SK-N-SH (cell line): ENCODE measurements around the gene METTL4. TPM values are rescaled to one million over a fixed set of nuclear protein-coding genes. Genes with fewer than 3 reads are reported as not detected.

Experiments
- CTCF ChIA-PET: fragments of 300-600, 350-600 bp; formaldehyde crosslinking; extraction: SDS; loops from one replicate; lab custom pipeline; 2021; lab: Yijun Ruan, JAX
- POLR2A ChIA-PET: fragments of 350-600 bp; sonication (Branson Sonifier 250); formaldehyde crosslinking; extraction: SDS; loops from one replicate; lab custom pipeline; 2020; ENCODE audit warnings: antibody characterized with exemption, inconsistent platforms; lab: Yijun Ruan, JAX
- DNase-seq: peaks from one replicate; pipeline ENCODE4 v3.0.0; 2012
- H2AFZ ChIP-seq: fragments of 200-600 bp; sonication (generic); 2 replicates; pipeline ENCODE4 v1.8.1; 2016; ENCODE audit warnings: antibody characterized with exemption, mild to moderate bottlenecking, low read depth
- H3F3A ChIP-seq: fragments of 200-600 bp; sonication (generic); replicated peaks from 2 replicates; pipeline ENCODE3; 2016; ENCODE audit warnings: antibody characterized with exemption, mild to moderate bottlenecking; ENCODE audit not compliant: insufficient read depth
- H3K27ac ChIP-seq, 2 experiments: fragments of 200-500 bp in 1 of 2; fragments of 200-600 bp in 1 of 2; sonication (Bioruptor generic) in 1 of 2; sonication (generic), shearing (Covaris generic) in 1 of 2; 2 replicates each; pipeline versions ENCODE4 v1.5.1 to v1.6.1; 2014 to 2016; ENCODE audit warnings: low read depth in 2 of 2, inconsistent platforms in 1 of 2, low read length in 1 of 2, mild to moderate bottlenecking in 1 of 2, mixed read lengths in 1 of 2
- H3K27me3 ChIP-seq: fragments of 200-600 bp; sonication (generic), shearing (Covaris generic); 2 replicates; pipeline ENCODE4 v1.6.1; 2016; ENCODE audit warnings: mixed run types; ENCODE audit not compliant: insufficient read depth
- H3K36me3 ChIP-seq, 2 experiments: fragments of 200-500 bp in 1 of 2; fragments of 200-600 bp in 1 of 2; sonication (Bioruptor generic) in 1 of 2; sonication (generic) in 1 of 2; replicated peaks in 1 of 2; 2 replicates each; pipeline versions ENCODE3 to v1.5.1; 2014 to 2016; ENCODE audit warnings: low read length in 1 of 2, mild to moderate bottlenecking in 1 of 2; ENCODE audit not compliant: insufficient read depth in 2 of 2, control insufficient read depth in 1 of 2
- H3K4me1 ChIP-seq, 2 experiments: fragments of 200-500 bp in 1 of 2; fragments of 200-600 bp in 1 of 2; sonication (Bioruptor generic) in 1 of 2; sonication (generic), shearing (Covaris generic) in 1 of 2; 2 replicates each; pipeline versions ENCODE4 v1.5.1 to v1.6.1; 2014 to 2016; ENCODE audit warnings: low read depth in 1 of 2, low read length in 1 of 2, mixed run types in 1 of 2; ENCODE audit not compliant: insufficient read depth in 2 of 2, control insufficient read depth in 1 of 2
- H3K4me2 ChIP-seq: fragments of 200-600 bp; sonication (generic), shearing (Covaris generic); 2 replicates; pipeline ENCODE4 v1.6.1; 2017; ENCODE audit warnings: mixed run types
- H3K4me3 ChIP-seq, 2 experiments: fragments of 200-500 bp in 1 of 2; fragments of 200-600 bp in 1 of 2; sonication (Bioruptor generic) in 1 of 2; sonication (generic), shearing (Covaris generic) in 1 of 2; 2 replicates each; pipeline versions ENCODE4 v1.5.1 to v1.8.1; 2014 to 2016; ENCODE audit warnings: low read depth in 2 of 2, inconsistent platforms in 1 of 2, low read length in 1 of 2, mild to moderate bottlenecking in 1 of 2, mixed read lengths in 1 of 2, moderate library complexity in 1 of 2
- H3K79me2 ChIP-seq: fragments of 200-600 bp; sonication (generic); 2 replicates; pipeline ENCODE4 v1.8.1; 2017; ENCODE audit warnings: mild to moderate bottlenecking; ENCODE audit not compliant: insufficient read depth
- H3K9ac ChIP-seq: fragments of 200-600 bp; sonication (generic); 2 replicates; pipeline ENCODE4 v1.6.1; 2017; ENCODE audit warnings: mixed run types
- H3K9me2 ChIP-seq: fragments of 200-600 bp; sonication (generic); 2 replicates; pipeline ENCODE4 v1.6.1; 2017; ENCODE audit warnings: mixed run types
- H3K9me3 ChIP-seq: fragments of 200-600 bp; sonication (generic); 2 replicates; pipeline ENCODE4 v1.6.1; 2017; ENCODE audit warnings: mixed run types, mild to moderate bottlenecking, moderate library complexity
- H4K20me1 ChIP-seq: fragments of 200-600 bp; sonication (generic); 2 replicates; pipeline ENCODE4 v1.6.1; 2017; ENCODE audit warnings: mild to moderate bottlenecking, mixed run types; ENCODE audit not compliant: insufficient read depth
- CHD2 ChIP-seq: fragments of 150-350 bp; IDR thresholded peaks from 2 replicates; pipeline ENCODE4 v1.6.1; 2018; ENCODE audit warnings: low read length; ENCODE audit not compliant: partially characterized antibody
- ELF1 ChIP-seq: IDR thresholded peaks from 2 replicates; pipeline ENCODE4 v1.4.0; 2012
- EP300 ChIP-seq, 2 experiments: IDR thresholded peaks; 2 replicates each; pipeline versions ENCODE4 v1.4.0 to v1.6.1; 2012; ENCODE audit warnings: borderline replicate concordance in 1 of 2, low read depth in 1 of 2, low read length in 1 of 2
- FOXJ3 ChIP-seq: sonication (generic); formaldehyde crosslinking; IDR thresholded peaks from 2 replicates; pipeline ENCODE4 v1.5.1; 2020; ENCODE audit warnings: mild to moderate bottlenecking, missing genetic modification reagents
- FOXM1 ChIP-seq: IDR thresholded peaks from 2 replicates; pipeline ENCODE4 v1.4.0; 2012; ENCODE audit warnings: low read depth, mild to moderate bottlenecking
- GABPA ChIP-seq: IDR thresholded peaks from 2 replicates; pipeline ENCODE4 v1.4.0; 2012; ENCODE audit warnings: low read depth, mild to moderate bottlenecking
- GATA2 ChIP-seq: sonication (generic); formaldehyde crosslinking; IDR thresholded peaks from 2 replicates; pipeline ENCODE4 v1.5.0; 2020; ENCODE audit warnings: mild to moderate bottlenecking, missing genetic modification reagents
- NFIC ChIP-seq: IDR thresholded peaks from 2 replicates; pipeline ENCODE4 v1.4.0; 2012; ENCODE audit warnings: borderline replicate concordance
- NRF1 ChIP-seq: IDR thresholded peaks from 2 replicates; pipeline ENCODE4 v1.6.1; 2012; ENCODE audit warnings: low read depth, mild to moderate bottlenecking, low read length
- RAD21 ChIP-seq: IDR thresholded peaks from 2 replicates; pipeline ENCODE4 v1.6.1; 2012; ENCODE audit warnings: mild to moderate bottlenecking, low read length
- RFX5 ChIP-seq: IDR thresholded peaks from 2 replicates; pipeline ENCODE4 v1.6.1; 2012; ENCODE audit warnings: mild to moderate bottlenecking, improper control_type of control experiment, low read length
- RXRA ChIP-seq: IDR thresholded peaks from 2 replicates; pipeline ENCODE4 v1.4.0; 2012; ENCODE audit warnings: low read depth, mild to moderate bottlenecking, borderline replicate concordance
- SIN3A ChIP-seq: IDR thresholded peaks from 2 replicates; pipeline ENCODE4 v1.6.1; 2012; ENCODE audit warnings: low read depth, mild to moderate bottlenecking, low read length, moderate library complexity, borderline replicate concordance
- TEAD4 ChIP-seq: IDR thresholded peaks from 2 replicates; pipeline ENCODE4 v1.4.0; 2012; ENCODE audit warnings: mild to moderate bottlenecking, borderline replicate concordance; ENCODE audit not compliant: insufficient read depth
- YY1 ChIP-seq: IDR thresholded peaks from 2 replicates; pipeline ENCODE4 v1.4.0; 2012; ENCODE audit warnings: low read depth, mild to moderate bottlenecking
- WGBS: methylation state at CpG from one replicate; pipeline ENCODE4 v1.1.6; 2017; ENCODE audit warnings: low lambda C conversion rate; 5-methylcytosine and 5-hydroxymethylcytosine counted together
- polyA plus RNA-seq, 3 experiments: library from polyadenylated mRNA; depleted of rRNA; stranded (reverse); fragments of >200 nt; gene quantifications; 2 replicates each; pipeline ENCODE4 v1.2.3, GENCODE V29; 2012
- TF ChIP-seq, protein P1 (sequence below): fragments of 200-600 bp; sonication (generic); IDR thresholded peaks from 2 replicates; pipeline ENCODE4 v1.6.1; 2017; ENCODE audit warnings: antibody characterized with exemption, mild to moderate bottlenecking, moderate library complexity

Gene METTL4
- polyA plus RNA-seq, 1 of the 3 experiments (the other 2 are of a cell fraction): 2.9 TPM

DNA sequence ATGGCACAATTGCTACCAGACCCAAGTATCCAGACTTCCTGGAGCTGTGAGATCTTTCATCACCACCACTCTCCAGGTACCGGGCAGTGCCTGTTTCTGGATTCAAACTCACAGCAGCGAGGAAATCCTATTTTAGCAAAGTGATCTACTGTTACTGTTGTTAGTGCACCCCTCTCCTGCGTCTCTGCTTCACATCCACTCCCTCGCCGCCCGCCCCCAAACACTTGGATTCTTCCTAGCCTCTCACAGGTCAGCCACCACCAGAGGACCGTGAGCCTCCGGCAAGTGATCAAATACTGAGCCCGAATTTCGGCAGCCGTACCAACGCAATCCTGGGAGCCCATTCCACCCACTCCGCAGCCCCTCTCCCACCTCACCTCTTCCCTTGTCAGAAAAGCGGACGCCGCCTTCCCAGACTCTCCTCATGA, 519 bp downstream of the METTL4 start:
- Histone ChIP-seq H3K36me3 (peaks cover 10 to 15% of the 10 kb centered on the region in 2 experiments), H3K4me1 (peaks cover 10 to 20% of the 10 kb centered on the region in 2 experiments; a peak in 3 of 4 replicates), H3F3A (peaks cover 4% of the 10 kb centered on the region), H3K27ac (peak overlapping the region; percentile 98), H3K79me2 (peaks cover 79% of the 10 kb centered on the region), H2AFZ (peak overlapping the region; percentile 97), H4K20me1 (no peaks in the 10 kb centered on the region), H3K9me2 (0 out of 2 replicates have a peak, but pooled peaks cover 3% of the 10 kb centered on the region), H3K4me3 (peak overlapping the region; percentile 69 to 97), H3K9me3 (no peaks in the 10 kb centered on the region), H3K4me2 (peak overlapping the region; percentile 94), H3K9ac (peak overlapping the region; percentile 95), H3K27me3 (no peaks in the 10 kb centered on the region)
- ChIA-PET POLR2A (interaction anchor here (1.2 kb wide), 1 partner anchor 12 kb away, joined by 3 read pairs; no protein-coding TSS in a partner anchor), CTCF (interaction anchor here (1.0 to 1.5 kb wide), 2 partner anchors 17 to 675 kb away, joined by 3 to 4 read pairs; no protein-coding TSS in a partner anchor)
- 0% methylated on average over 16 of the region's 16 CpGs for WGBS
- peak; percentile 77 for DNase-seq
- TF ChIP-seq RAD21 (no peak), GABPA (no peak), TEAD4 (no peak), SIN3A (no peak)
- TF ChIP-seq, protein P1, sequence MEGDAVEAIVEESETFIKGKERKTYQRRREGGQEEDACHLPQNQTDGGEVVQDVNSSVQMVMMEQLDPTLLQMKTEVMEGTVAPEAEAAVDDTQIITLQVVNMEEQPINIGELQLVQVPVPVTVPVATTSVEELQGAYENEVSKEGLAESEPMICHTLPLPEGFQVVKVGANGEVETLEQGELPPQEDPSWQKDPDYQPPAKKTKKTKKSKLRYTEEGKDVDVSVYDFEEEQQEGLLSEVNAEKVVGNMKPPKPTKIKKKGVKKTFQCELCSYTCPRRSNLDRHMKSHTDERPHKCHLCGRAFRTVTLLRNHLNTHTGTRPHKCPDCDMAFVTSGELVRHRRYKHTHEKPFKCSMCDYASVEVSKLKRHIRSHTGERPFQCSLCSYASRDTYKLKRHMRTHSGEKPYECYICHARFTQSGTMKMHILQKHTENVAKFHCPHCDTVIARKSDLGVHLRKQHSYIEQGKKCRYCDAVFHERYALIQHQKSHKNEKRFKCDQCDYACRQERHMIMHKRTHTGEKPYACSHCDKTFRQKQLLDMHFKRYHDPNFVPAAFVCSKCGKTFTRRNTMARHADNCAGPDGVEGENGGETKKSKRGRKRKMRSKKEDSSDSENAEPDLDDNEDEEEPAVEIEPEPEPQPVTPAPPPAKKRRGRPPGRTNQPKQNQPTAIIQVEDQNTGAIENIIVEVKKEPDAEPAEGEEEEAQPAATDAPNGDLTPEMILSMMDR: peak; percentile 20

- 95% methylated on average over 10 of the region's 10 CpGs for WGBS
- Histone ChIP-seq H3K79me2 (peaks cover 67% of the 10 kb centered on the region), H3K27me3 (no peaks in the 10 kb centered on the region), H3K27ac (peak overlapping the region in 1 of 2 experiments; percentile 98; a peak in 2 of 4 replicates), H3K9me3 (no peaks in the 10 kb centered on the region), H3K4me1 (peaks cover 10 to 20% of the 10 kb centered on the region in 2 experiments; a peak in 3 of 4 replicates), H3F3A (peaks cover 4% of the 10 kb centered on the region), H4K20me1 (no peaks in the 10 kb centered on the region), H3K9me2 (0 out of 2 replicates have a peak, but pooled peaks cover 3% of the 10 kb centered on the region), H2AFZ (0 out of 2 replicates have a peak overlapping the region, but pooled peaks have one; percentile 97), H3K9ac (peak overlapping the region; percentile 95), H3K4me2 (peak overlapping the region; percentile 94), H3K4me3 (peak overlapping the region; percentile 69 to 97; a peak in 3 of 4 replicates), H3K36me3 (peaks cover 10 to 16% of the 10 kb centered on the region in 2 experiments)
- POLR2A ChIA-PET: no interaction called here
- no peak for TF ChIP-seq ELF1
- no peak for DNase-seq
- CTCF ChIA-PET: interaction anchor here (1.1 to 1.5 kb wide), 2 partner anchors 16 to 676 kb away, joined by 4 read pairs; no protein-coding TSS in a partner anchor
These were observed 1.7 kb downstream of the METTL4 start for GRCh38 chr18:2569338-2570207.

GRCh38 chr18:2568605-2569004, 2.7 kb downstream of the METTL4 start:
- H3K79me2 ChIP-seq: peaks cover 57% of the 10 kb centered on the region
- H3K36me3 ChIP-seq: peaks cover 11 to 16% of the 10 kb centered on the region in 2 experiments
- H3K9ac ChIP-seq: no peak overlapping the region
- H3F3A ChIP-seq: peaks cover 4% of the 10 kb centered on the region
- 97% methylated on average over 3 of the region's 3 CpGs for WGBS
- no peak overlapping the region for H3K27ac ChIP-seq
- H3K27me3 ChIP-seq: no peaks in the 10 kb centered on the region
- H3K4me1 ChIP-seq: peaks cover 10 to 18% of the 10 kb centered on the region in 2 experiments; a peak in 2 of 4 replicates
- no peak overlapping the region for H3K4me2 ChIP-seq
- no peak overlapping the region for H3K4me3 ChIP-seq
- no peaks in the 10 kb centered on the region for H3K9me3 ChIP-seq
- 0 out of 2 replicates have a peak, but pooled peaks cover 3% of the 10 kb centered on the region for H3K9me2 ChIP-seq
- CTCF ChIA-PET: interaction anchor here (1.1 kb wide), 1 partner anchor 15 kb away, joined by 4 read pairs; no protein-coding TSS in a partner anchor
- H2AFZ ChIP-seq: no peak overlapping the region
- POLR2A ChIA-PET: no interaction called here
- H4K20me1 ChIP-seq: no peaks in the 10 kb centered on the region
- no peak for DNase-seq
- TF ChIP-seq GATA2 (CRISPR knock-in tag) (no peak), FOXM1 (no peak), RFX5 (no peak), EP300 (IDR thresholded peaks at IDR 0.05; ENCODE audit: borderline replicate concordance in 1 of 2, low read depth in 1 of 2, low read length in 1 of 2) (no peak), RXRA (no peak), NFIC (no peak), YY1 (no peak), FOXJ3 (CRISPR knock-in tag) (no peak), RAD21 (no peak), CHD2 (no peak), NRF1 (no peak)
- TF ChIP-seq, protein P1: no peak
